Tibial nerve (tissue), 4 donors: ENCODE data around the gene FAAP20.

ENCODE experiments used
- CTCF ChIP-seq, 5 experiments: fragments of 200-600 bp in 3 of 5; fragments of 450-650 bp in 2 of 5; sonication (generic) in 3 of 5; IDR thresholded peaks; one replicate each; pipeline ENCODE4 v1.5.1; 2016 to 2019; ENCODE audit warnings: antibody characterized with exemption in 5 of 5, mild to moderate bottlenecking in 3 of 5, moderate library complexity in 2 of 5
- EP300 ChIP-seq, 2 donors: sonication (generic); formaldehyde crosslinking; IDR thresholded peaks; one replicate each; pipeline ENCODE4 v1.6.1; 2017; ENCODE audit warnings: antibody characterized with exemption in 2 of 2, mild to moderate bottlenecking in 1 of 2
- POLR2A ChIP-seq, 2 donors: fragments of 450-650 bp; IDR thresholded peaks; one replicate each; pipeline ENCODE4 v1.6.1; 2017; ENCODE audit warnings: antibody characterized with exemption in 2 of 2, mild to moderate bottlenecking in 2 of 2, moderate library complexity in 2 of 2

- TF ChIP-seq EP300 (IDR thresholded peaks at IDR 0.05) (no peak), POLR2A (IDR thresholded peaks at IDR 0.05) (no peak), CTCF (IDR thresholded peaks at IDR 0.05) (no peak)
Measured at GRCh38 chr1:2226525-2227345, 32.2 kb upstream of the FAAP20 start.
